K562 (cell line): Measurements from ENCODE around the gene CASP2. TPM values are rescaled to one million over a fixed set of nuclear protein-coding genes. Genes with fewer than 3 reads are reported as not detected.

ENCODE experiments used
- AFF1 ChIP-seq, 2 experiments: fragments of 450-650 bp; IDR thresholded peaks; 2 replicates each; pipeline ENCODE4 v1.6.1; 2018; ENCODE audit warnings: mild to moderate bottlenecking in 2 of 2, low read depth in 1 of 2; ENCODE audit not compliant: partially characterized antibody in 2 of 2
- ATF4 ChIP-seq: fragments of 450-650 bp; formaldehyde crosslinking; IDR thresholded peaks from 2 replicates; pipeline ENCODE4 v1.4.0; 2022; ENCODE audit warnings: mild to moderate bottlenecking, moderate library complexity
- BACH1 ChIP-seq: fragments of 200-800 bp; sonication (Bioruptor generic); IDR thresholded peaks from 2 replicates; pipeline ENCODE4 v1.6.1; 2016; ENCODE audit warnings: missing genetic modification characterization, missing compliant biosample characterization
- BRCA1 ChIP-seq, 2 experiments: fragments of 450-650 bp in 1 of 2; sonication (generic) in 1 of 2; formaldehyde crosslinking in 1 of 2; IDR thresholded peaks; 2 replicates each; pipeline versions ENCODE4 v1.5.0 to v1.6.1; 2017 to 2020; ENCODE audit warnings: mild to moderate bottlenecking in 1 of 2, missing genetic modification reagents in 1 of 2
- ETS1 ChIP-seq: conservative IDR thresholded peaks from 2 replicates; pipeline ENCODE4 v1.6.1; 2011; ENCODE audit warnings: low read depth, mild to moderate bottlenecking, low read length; ENCODE audit not compliant: control insufficient read depth
- HMBOX1 ChIP-seq: sonication (generic); IDR thresholded peaks from 2 replicates; pipeline ENCODE4 v1.6.1; 2016
- KHSRP ChIP-seq: fragments of 450-650 bp; IDR thresholded peaks from 2 replicates; pipeline ENCODE4 v1.6.1; 2017
- KLF10 ChIP-seq: fragments of 250-450 bp; sonication (Bioruptor Pico); IDR thresholded peaks from 2 replicates; pipeline ENCODE4 v1.6.1; 2021; ENCODE audit warnings: matching md5 sums
- NFIC ChIP-seq: fragments of 450-650 bp; IDR thresholded peaks from 2 replicates; pipeline ENCODE4 v1.6.1; 2017; ENCODE audit warnings: mild to moderate bottlenecking, inconsistent platforms
- NR4A1 ChIP-seq, 2 experiments: fragments of 250-450 bp in 1 of 2; fragments of 450-650 bp in 1 of 2; sonication (Bioruptor Pico) in 1 of 2; IDR thresholded peaks; 2 replicates each; pipeline versions ENCODE4 v1.4.0 to v1.6.1; 2016 to 2020; ENCODE audit warnings: mild to moderate bottlenecking in 2 of 2, missing compliant biosample characterization in 1 of 2, missing genetic modification characterization in 1 of 2, moderate library complexity in 1 of 2
- RBBP5 ChIP-seq: fragments of 200-600 bp; sonication (generic); IDR thresholded peaks from 2 replicates; pipeline ENCODE4 v1.6.1; 2012; ENCODE audit warnings: borderline replicate concordance, mild to moderate bottlenecking, low read length, control low read depth, inconsistent platforms; ENCODE audit not compliant: insufficient read depth, poor library complexity, severe bottlenecking
- VEZF1 ChIP-seq: fragments of 200-800 bp; sonication (Bioruptor generic); IDR thresholded peaks from 2 replicates; pipeline ENCODE4 v1.6.1; 2017; ENCODE audit warnings: missing genetic modification characterization, missing compliant biosample characterization
- ZNF121 ChIP-seq: sonication (generic); formaldehyde crosslinking; conservative IDR thresholded peaks from 2 replicates; pipeline ENCODE4 v1.8.0; 2022; ENCODE audit warnings: missing genetic modification reagents
- ZNF175 ChIP-seq: fragments of 200-800 bp; sonication (Bioruptor generic); IDR thresholded peaks from 2 replicates; pipeline ENCODE4 v1.6.1; 2016; ENCODE audit warnings: low read depth, mild to moderate bottlenecking, missing genetic modification characterization, missing compliant biosample characterization
- ZNF347 ChIP-seq: fragments of 450-650 bp; formaldehyde crosslinking; IDR thresholded peaks from 2 replicates; pipeline ENCODE4 v1.4.0; 2020; ENCODE audit warnings: low read depth, mild to moderate bottlenecking, moderate library complexity
- ZNF449 ChIP-seq: fragments of 250-450 bp; sonication (Bioruptor Pico); IDR thresholded peaks from 2 replicates; pipeline ENCODE4 v1.8.0; 2022; ENCODE audit warnings: moderate library complexity, mild to moderate bottlenecking, inconsistent platforms
- polyA plus RNA-seq, 8 experiments: library from polyadenylated mRNA; depleted of rRNA in 4 of 8; stranded (reverse) in 5 of 8; unstranded in 3 of 8; fragments of >200 nt; fragmentation: Nextera tagmentation in 2 of 8; fragmentation: Illumina TruSeq in 1 of 8; extraction: Ambion mirVana in 2 of 8; extraction: Trizol in 1 of 8; gene quantifications; 2 replicates each; pipeline versions ENCODE4 v1.2.1 to v1.2.3, GENCODE V29; 2011 to 2014; ENCODE audit warnings: inconsistent platforms in 1 of 8, missing spikeins in 1 of 8
- total RNA-seq, 7 experiments: library from RNA; depleted of rRNA in 6 of 7; stranded (reverse); fragments of >200 nt in 6 of 7; fragmentation: Illumina TruSeq in 2 of 7; extraction: Trizol in 2 of 7; gene quantifications; 2 replicates each; pipeline versions ENCODE4 v1.2.1 to v1.2.3, GENCODE V29; 2011 to 2021; ENCODE audit warnings: low replicate concordance in 1 of 7

CASP2 gene
- total and polyA plus RNA-seq, 9 of the 15 experiments (the other 6 are each of a cell fraction or from before 2014, with no cell fraction given), result 18.8 to 64.9 (median 24.1) TPM

- TF ChIP-seq BACH1 (tag) (no peak), KHSRP (no peak), RBBP5 (no peak), KLF10 (CRISPR knock-in tag) (no peak), ATF4 (CRISPR knock-in tag) (0 out of 2 replicates have a peak, but pooled peaks have one; percentile 42), NFIC (no peak), NR4A1 (CRISPR knock-in tag; IDR thresholded peaks at IDR 0.05) (no peak), NR4A1 (tag; IDR thresholded peaks at IDR 0.05) (peak; percentile 84; the same call in 1 of the 2 replicates), ZNF121 (no peak), ZNF175 (no peak), VEZF1 (CRISPR knock-in tag) (no peak), AFF1 (IDR thresholded peaks at IDR 0.05; ENCODE audit: low read depth in 1 of 2, partially characterized antibody in 2 of 2) (peak in 1 of 2 experiments; percentile 27), HMBOX1 (no peak), ZNF449 (CRISPR knock-in tag) (no peak), BRCA1 (IDR thresholded peaks at IDR 0.05) (no peak), BRCA1 (CRISPR knock-in tag; IDR thresholded peaks at IDR 0.05) (peak; percentile 98; the same call in 1 of the 2 replicates), ETS1 (no peak), ZNF347 (no peak)
These were observed 714 bp upstream of the CASP2 start (continued) for GRCh38 chr7:143287339-143287934.
